T-helper 1 cell treated with Interleukin-12 subunit alpha and Interleukin-12 subunit beta and Interleukin-4 antibody, amounts not matched to agents 30 μg/mL and 1 μg/mL, for 36 hours (primary cell): ENCODE data around the gene STAT3.
"Not testable (repeated sequence)": the region's sequence is repeated elsewhere in the genome, so short reads cannot be mapped to it uniquely, and the experiment has no call there.

Experiments
- H3K27ac Mint-ChIP-seq: one replicate; pipeline ENCODE4 v1.8.0; 2021; ENCODE audit warnings: mild to moderate bottlenecking, mixed read lengths
- H3K27me3 Mint-ChIP-seq: one replicate; pipeline ENCODE4 v1.8.0; 2021; ENCODE audit warnings: low read depth, mixed read lengths
- H3K36me3 Mint-ChIP-seq: one replicate; pipeline ENCODE4 v1.8.0; 2021; ENCODE audit warnings: low read depth, mixed read lengths
- H3K4me1 Mint-ChIP-seq: one replicate; pipeline ENCODE4 v1.8.0; 2021; ENCODE audit warnings: low read depth, mixed read lengths
- H3K4me3 Mint-ChIP-seq: one replicate; pipeline ENCODE4 v1.8.0; 2021; ENCODE audit warnings: mild to moderate bottlenecking, moderate library complexity, mixed read lengths
- H3K9me3 Mint-ChIP-seq: one replicate; pipeline ENCODE4 v1.8.0; 2021; ENCODE audit warnings: mixed read lengths

STAT3 gene

GRCh38 chr17:42301022-42301421 is 87.2 kb downstream of the STAT3 start:
- peaks cover 49% of the 10 kb centered on the region for H3K36me3 Mint-ChIP-seq
- H3K27ac Mint-ChIP-seq, result no peak overlapping the region
- no peak overlapping the region for H3K4me3 Mint-ChIP-seq

GRCh38 chr17:42299913-42300312 is 88.3 kb downstream of the STAT3 start:
- H3K4me1 Mint-ChIP-seq, H3K27me3 Mint-ChIP-seq, H3K9me3 Mint-ChIP-seq, H3K4me3 Mint-ChIP-seq, H3K27ac Mint-ChIP-seq: not testable (repeated sequence)
- H3K36me3 Mint-ChIP-seq, result peaks cover 53% of the 10 kb centered on the region

More at GRCh38 chr17:42301022-42301421, 87.2 kb downstream of the STAT3 start:
- Mint-ChIP-seq H3K9me3 (no peaks in the 10 kb centered on the region), H3K4me1 (peaks cover 12% of the 10 kb centered on the region), H3K27me3 (no peaks in the 10 kb centered on the region)

GRCh38 chr17:42299361-42299760 is 88.9 kb downstream of the STAT3 start:
- not testable (repeated sequence) for H3K27ac Mint-ChIP-seq, H3K27me3 Mint-ChIP-seq, H3K4me1 Mint-ChIP-seq, H3K9me3 Mint-ChIP-seq, H3K4me3 Mint-ChIP-seq
- H3K36me3 Mint-ChIP-seq, result peaks cover 50% of the 10 kb centered on the region

- H3K4me1 Mint-ChIP-seq, H3K4me3 Mint-ChIP-seq, H3K27me3 Mint-ChIP-seq, H3K27ac Mint-ChIP-seq, H3K9me3 Mint-ChIP-seq: not testable (repeated sequence)
- H3K36me3 Mint-ChIP-seq, result peaks cover 43% of the 10 kb centered on the region
Measured at GRCh38 chr17:42297775-42298174, 90.5 kb downstream of the STAT3 start.

GRCh38 chr17:42296012-42296411 is 92.2 kb downstream of the STAT3 start:
- Mint-ChIP-seq H3K27me3 (no peaks in the 10 kb centered on the region), H3K9me3 (no peaks in the 10 kb centered on the region), H3K4me3 (no peak overlapping the region), H3K4me1 (peaks cover 10% of the 10 kb centered on the region), H3K36me3 (peaks cover 36% of the 10 kb centered on the region), H3K27ac (peak overlapping the region; percentile 8)

GRCh38 chr17:42294469-42295398 is 93.5 kb downstream of the STAT3 start:
- no peak overlapping the region for H3K27ac Mint-ChIP-seq
- H3K36me3 Mint-ChIP-seq, result peaks cover 40% of the 10 kb centered on the region
- H3K4me1 Mint-ChIP-seq, result peaks cover 22% of the 10 kb centered on the region
- H3K4me3 Mint-ChIP-seq, result no peak overlapping the region
- H3K9me3 Mint-ChIP-seq, result no peaks in the 10 kb centered on the region
- no peaks in the 10 kb centered on the region for H3K27me3 Mint-ChIP-seq

- H3K27ac Mint-ChIP-seq, result peak overlapping the region; percentile 37
- peak overlapping the region; percentile 15 for H3K4me3 Mint-ChIP-seq
- peaks cover 38% of the 10 kb centered on the region for H3K4me1 Mint-ChIP-seq
- no peaks in the 10 kb centered on the region for H3K27me3 Mint-ChIP-seq
- H3K36me3 Mint-ChIP-seq, result peaks cover 30% of the 10 kb centered on the region
- H3K9me3 Mint-ChIP-seq, result no peaks in the 10 kb centered on the region
Measured at GRCh38 chr17:42291129-42291528, 97.1 kb downstream of the STAT3 start.

- H3K4me3 Mint-ChIP-seq, result peak overlapping the region; percentile 90
- H3K36me3 Mint-ChIP-seq, result peaks cover 26% of the 10 kb centered on the region
- peak overlapping the region; percentile 80 for H3K27ac Mint-ChIP-seq
- no peaks in the 10 kb centered on the region for H3K27me3 Mint-ChIP-seq
- no peaks in the 10 kb centered on the region for H3K9me3 Mint-ChIP-seq
- peaks cover 38% of the 10 kb centered on the region for H3K4me1 Mint-ChIP-seq
Measured at GRCh38 chr17:42290577-42290976, 97.7 kb downstream of the STAT3 start.

GRCh38 chr17:42289611-42290181 is 98.5 kb downstream of the STAT3 start:
- Mint-ChIP-seq H3K4me3 (peak overlapping the region; percentile 90), H3K4me1 (peaks cover 38% of the 10 kb centered on the region), H3K9me3 (no peaks in the 10 kb centered on the region), H3K36me3 (peaks cover 22% of the 10 kb centered on the region), H3K27ac (peak overlapping the region; percentile 80), H3K27me3 (no peaks in the 10 kb centered on the region)

GRCh38 chr17:42288803-42289610 is 99.2 kb downstream of the STAT3 start:
- H3K9me3 Mint-ChIP-seq, result no peaks in the 10 kb centered on the region
- no peaks in the 10 kb centered on the region for H3K27me3 Mint-ChIP-seq
- H3K27ac Mint-ChIP-seq, result peak overlapping the region; percentile 84
- peaks cover 18% of the 10 kb centered on the region for H3K36me3 Mint-ChIP-seq
- peaks cover 34% of the 10 kb centered on the region for H3K4me1 Mint-ChIP-seq
- peak overlapping the region; percentile 90 for H3K4me3 Mint-ChIP-seq

GRCh38 chr17:42287977-42288802 is 100.1 kb downstream of the STAT3 start, which contains the start of gene STAT5A:
TSS of gene STAT5A (plus strand) at chr17:42288498. CDS start at chr17:42289412, 914 bp downstream.
- Mint-ChIP-seq H3K4me3 (peak within 1 kb of the TSS; percentile 96), H3K27ac (peak within 1 kb of the TSS; percentile 98), H3K9me3 (no peaks in the 10 kb centered on the region), H3K27me3 (no peaks in the 10 kb centered on the region), H3K36me3 (peaks cover 14% of the 10 kb centered on the region), H3K4me1 (peaks cover 30% of the 10 kb centered on the region)

- no peaks in the 10 kb centered on the region for H3K9me3 Mint-ChIP-seq
- no peaks in the 10 kb centered on the region for H3K27me3 Mint-ChIP-seq
- H3K4me1 Mint-ChIP-seq, result peaks cover 35% of the 10 kb centered on the region
- peak overlapping the region; percentile 98 for H3K27ac Mint-ChIP-seq
- H3K36me3 Mint-ChIP-seq, result peaks cover 14% of the 10 kb centered on the region
- H3K4me3 Mint-ChIP-seq, result peak overlapping the region; percentile 96
Measured at GRCh38 chr17:42287305-42287976, 100.8 kb downstream of the STAT3 start.

GRCh38 chr17:42286411-42287221 is 101.6 kb downstream of the STAT3 start:
- Mint-ChIP-seq H3K9me3 (no peaks in the 10 kb centered on the region), H3K27me3 (no peaks in the 10 kb centered on the region)

More at GRCh38 chr17:42286411-42287221, 101.6 kb downstream of the STAT3 start:
- peaks cover 11% of the 10 kb centered on the region for H3K36me3 Mint-ChIP-seq
- H3K4me1 Mint-ChIP-seq, result peaks cover 35% of the 10 kb centered on the region
- peak overlapping the region; percentile 98 for H3K27ac Mint-ChIP-seq
- H3K4me3 Mint-ChIP-seq, result peak overlapping the region; percentile 96
